Smooth muscle cell (in vitro differentiated cells): Measurements from ENCODE around the gene ITGBL1. TPM values are rescaled to one million over a fixed set of nuclear protein-coding genes. Genes with fewer than 3 reads are reported as not detected.

Experiments used
- DNase-seq: peaks from one replicate; lab custom pipeline; 2025; ENCODE audit not compliant: unreplicated experiment; lab: John Stamatoyannopoulos, UW
- H2AFZ ChIP-seq: fragments of 200-600 bp; sonication (generic); 2 replicates; pipeline ENCODE4 v1.6.0; 2016; ENCODE audit warnings: antibody characterized with exemption, low read depth, mild to moderate bottlenecking
- H3F3A ChIP-seq: fragments of 200-600 bp; sonication (generic); 2 replicates; pipeline ENCODE4 v1.6.0; 2017; ENCODE audit warnings: antibody characterized with exemption, low read depth
- H3K27ac ChIP-seq: fragments of 200-600 bp; sonication (generic); 2 replicates; pipeline ENCODE4 v1.5.1; 2016; ENCODE audit warnings: low read depth, mild to moderate bottlenecking
- H3K27me3 ChIP-seq: fragments of 200-600 bp; sonication (generic); 2 replicates; pipeline ENCODE4 v1.6.1; 2016; ENCODE audit warnings: low read depth, mild to moderate bottlenecking
- H3K36me3 ChIP-seq: fragments of 200-600 bp; sonication (generic); 2 replicates; pipeline ENCODE4 v1.5.1; 2016; ENCODE audit warnings: low read depth
- H3K4me1 ChIP-seq: fragments of 200-600 bp; sonication (generic); 2 replicates; pipeline ENCODE4 v1.5.1; 2016; ENCODE audit warnings: low read depth
- H3K4me2 ChIP-seq: fragments of 200-600 bp; sonication (generic); 2 replicates; pipeline ENCODE4 v1.6.0; 2016; ENCODE audit warnings: mild to moderate bottlenecking
- H3K4me3 ChIP-seq: fragments of 200-600 bp; sonication (generic); 2 replicates; pipeline ENCODE4 v1.5.1; 2016; ENCODE audit warnings: mild to moderate bottlenecking
- H3K79me2 ChIP-seq: fragments of 200-600 bp; sonication (generic); 2 replicates; pipeline ENCODE4 v1.6.0; 2016; ENCODE audit warnings: low read depth, mild to moderate bottlenecking
- H3K9ac ChIP-seq: fragments of 200-600 bp; sonication (generic); 2 replicates; pipeline ENCODE4 v1.6.0; 2016; ENCODE audit warnings: low read depth
- H3K9me3 ChIP-seq: fragments of 200-600 bp; sonication (generic); replicated peaks from 2 replicates; pipeline ENCODE4 v1.5.1; 2016; ENCODE audit warnings: low read depth
- H4K20me1 ChIP-seq: fragments of 200-600 bp; sonication (generic); 2 replicates; pipeline ENCODE4 v1.6.0; 2016; ENCODE audit warnings: low read depth
- WGBS: methylation state at CpG from one replicate; pipeline ENCODE4 v1.1.7; 2016; ENCODE audit warnings: low lambda C conversion rate; 5-methylcytosine and 5-hydroxymethylcytosine counted together
- polyA plus RNA-seq: library from polyadenylated mRNA; unstranded; fragments of >200 nt; fragmentation: Nextera tagmentation; extraction: Ambion mirVana; gene quantifications from 2 replicates; pipeline ENCODE4 v1.2.1, GENCODE V29; 2016
- total RNA-seq: library from RNA; depleted of rRNA; stranded (reverse); fragments of >200 nt; gene quantifications from 2 replicates; pipeline ENCODE4 v1.2.3, GENCODE V29; 2014
- TF ChIP-seq, protein P1 (sequence below): fragments of 200-600 bp; sonication (generic); IDR thresholded peaks from 2 replicates; pipeline ENCODE4 v1.5.1; 2017; ENCODE audit warnings: borderline replicate concordance, mild to moderate bottlenecking, antibody characterized with exemption; ENCODE audit not compliant: insufficient read depth, poor library complexity, severe bottlenecking

ITGBL1 gene
- total and polyA plus RNA-seq, 2 experiments from 2014 or later: 0.29 TPM; not detected in 1

- no peaks in the 10 kb centered on the region for H3K36me3 ChIP-seq
- 93% methylated on average over 5 of the region's 5 CpGs for WGBS
- no peak overlapping the region for H3K27ac ChIP-seq
- H2AFZ ChIP-seq: no peak overlapping the region
- H3K27me3 ChIP-seq: no peaks in the 10 kb centered on the region
- no peak overlapping the region for H3K9ac ChIP-seq
- DNase-seq: no peak
- H3K9me3 ChIP-seq: no peaks in the 10 kb centered on the region
- H3K79me2 ChIP-seq: no peaks in the 10 kb centered on the region
- no peaks in the 10 kb centered on the region for H3K4me1 ChIP-seq
- TF ChIP-seq, protein P1, sequence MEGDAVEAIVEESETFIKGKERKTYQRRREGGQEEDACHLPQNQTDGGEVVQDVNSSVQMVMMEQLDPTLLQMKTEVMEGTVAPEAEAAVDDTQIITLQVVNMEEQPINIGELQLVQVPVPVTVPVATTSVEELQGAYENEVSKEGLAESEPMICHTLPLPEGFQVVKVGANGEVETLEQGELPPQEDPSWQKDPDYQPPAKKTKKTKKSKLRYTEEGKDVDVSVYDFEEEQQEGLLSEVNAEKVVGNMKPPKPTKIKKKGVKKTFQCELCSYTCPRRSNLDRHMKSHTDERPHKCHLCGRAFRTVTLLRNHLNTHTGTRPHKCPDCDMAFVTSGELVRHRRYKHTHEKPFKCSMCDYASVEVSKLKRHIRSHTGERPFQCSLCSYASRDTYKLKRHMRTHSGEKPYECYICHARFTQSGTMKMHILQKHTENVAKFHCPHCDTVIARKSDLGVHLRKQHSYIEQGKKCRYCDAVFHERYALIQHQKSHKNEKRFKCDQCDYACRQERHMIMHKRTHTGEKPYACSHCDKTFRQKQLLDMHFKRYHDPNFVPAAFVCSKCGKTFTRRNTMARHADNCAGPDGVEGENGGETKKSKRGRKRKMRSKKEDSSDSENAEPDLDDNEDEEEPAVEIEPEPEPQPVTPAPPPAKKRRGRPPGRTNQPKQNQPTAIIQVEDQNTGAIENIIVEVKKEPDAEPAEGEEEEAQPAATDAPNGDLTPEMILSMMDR: no peak
- no peaks in the 10 kb centered on the region for H4K20me1 ChIP-seq
- H3K4me3 ChIP-seq: no peak overlapping the region
- no peaks in the 10 kb centered on the region for H3F3A ChIP-seq
- no peak overlapping the region for H3K4me2 ChIP-seq
Observed at GRCh38 chr13:101647760-101648159, 195.3 kb downstream of the ITGBL1 start.

DNA sequence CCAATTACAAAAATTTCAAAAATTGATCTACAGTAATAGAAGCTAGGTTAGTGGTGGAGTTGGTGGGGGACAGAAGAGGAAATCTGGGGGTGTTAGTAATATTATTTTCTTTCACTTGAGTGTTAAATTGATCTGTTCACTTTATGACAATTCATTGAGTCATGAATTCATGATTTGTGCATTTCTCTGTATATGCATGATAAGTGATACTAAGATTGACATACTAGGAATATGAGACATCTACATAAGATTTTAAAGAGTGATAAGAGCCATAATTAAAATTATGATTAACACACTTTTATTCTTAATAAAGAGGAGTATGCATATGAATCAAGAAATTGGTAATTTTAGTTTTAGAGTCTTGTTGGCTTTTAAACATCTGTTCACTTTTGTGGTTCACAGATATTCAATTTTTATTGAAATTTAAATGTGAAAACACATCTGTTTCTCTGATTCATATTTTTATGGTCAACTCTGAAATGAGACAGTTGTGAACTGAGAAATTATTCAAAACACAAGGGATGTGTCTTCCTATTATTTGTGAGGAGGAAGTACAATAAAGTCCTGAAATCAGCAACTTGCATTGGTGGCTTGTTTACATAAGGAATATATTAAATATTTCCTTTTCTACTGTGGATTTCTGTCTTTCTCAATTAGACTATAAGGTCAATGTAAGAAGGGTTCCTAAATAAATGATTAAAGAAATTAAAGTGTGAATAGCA lies 196.5 kb downstream of the ITGBL1 start:
- H4K20me1 ChIP-seq: no peaks in the 10 kb centered on the region
- TF ChIP-seq, protein P1: no peak
- no peaks in the 10 kb centered on the region for H3K36me3 ChIP-seq
- H3K4me1 ChIP-seq: no peaks in the 10 kb centered on the region
- H3F3A ChIP-seq: no peaks in the 10 kb centered on the region
- no peak overlapping the region for H3K9ac ChIP-seq
- DNase-seq: no peak
- H3K27ac ChIP-seq: no peak overlapping the region
- H3K4me2 ChIP-seq: no peak overlapping the region
- no peaks in the 10 kb centered on the region for H3K79me2 ChIP-seq
- H3K9me3 ChIP-seq: no peaks in the 10 kb centered on the region
- H3K4me3 ChIP-seq: no peak overlapping the region
- H3K27me3 ChIP-seq: no peaks in the 10 kb centered on the region
- no peak overlapping the region for H2AFZ ChIP-seq

DNA sequence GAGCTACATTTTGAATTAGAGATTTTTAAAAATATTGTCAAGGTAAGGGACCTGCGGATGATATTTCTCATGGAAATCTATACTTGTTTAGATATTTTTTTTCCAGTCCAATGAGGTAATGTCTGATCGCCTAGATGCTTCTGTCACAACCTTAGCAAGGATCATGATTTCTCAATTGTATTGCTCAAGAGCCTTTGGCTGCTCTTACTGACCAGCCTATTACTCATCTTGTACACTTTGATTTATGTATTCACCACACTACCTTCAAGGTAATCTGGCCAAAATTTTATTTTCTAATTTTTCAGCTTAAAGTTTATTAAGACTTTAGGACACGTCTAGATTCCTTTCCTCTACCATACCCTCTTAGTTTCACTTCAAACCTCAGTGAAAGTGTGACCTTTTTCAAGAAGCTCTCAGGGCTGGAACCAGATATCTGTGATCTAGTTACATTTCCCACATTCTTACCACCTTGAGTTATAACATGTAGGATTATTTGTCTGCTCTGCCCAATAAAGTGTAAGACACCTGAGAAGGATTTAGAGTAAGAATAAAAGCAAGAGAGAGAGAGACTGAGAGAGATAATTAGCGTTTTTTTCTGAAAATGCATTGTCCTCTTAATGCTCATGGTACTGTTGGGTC lies 197.1 kb downstream of the ITGBL1 start:
- no peak overlapping the region for H3K4me2 ChIP-seq
- H3K9me3 ChIP-seq: no peaks in the 10 kb centered on the region

More for the DNA sequence above, 197.1 kb downstream of the ITGBL1 start:
- H3K4me3 ChIP-seq: no peak overlapping the region
- no peaks in the 10 kb centered on the region for H3K4me1 ChIP-seq
- no peak overlapping the region for H2AFZ ChIP-seq
- 81% methylated on average over 4 of the region's 4 CpGs for WGBS
- H4K20me1 ChIP-seq: no peaks in the 10 kb centered on the region
- TF ChIP-seq, protein P1: no peak
- DNase-seq: no peak
- no peaks in the 10 kb centered on the region for H3K27me3 ChIP-seq
- H3K27ac ChIP-seq: no peak overlapping the region
- H3K79me2 ChIP-seq: no peaks in the 10 kb centered on the region
- no peaks in the 10 kb centered on the region for H3F3A ChIP-seq
- H3K36me3 ChIP-seq: no peaks in the 10 kb centered on the region
- H3K9ac ChIP-seq: no peak overlapping the region
